GM12878 (cell line): ENCODE results near the gene KAZN. TPM values are rescaled to one million over a fixed set of nuclear protein-coding genes. Genes with fewer than 3 reads are reported as not detected.

Source experiments
- ATAC-seq: fragments of 200-7000 bp; cut with Tn5 transposase; 3 replicates; pipeline ENCODE4 v1.9.1; 2020; ENCODE audit warnings: mild to moderate bottlenecking, moderate library complexity
- BruUV-seq: library from RNA; stranded (reverse); fragments of 400-500 nt; replicated peaks from 2 replicates; lab custom pipeline; 2021; lab: Mats Ljungman, UMichigan
- CTCF ChIA-PET: fragments of 300-600 bp; sonication (Branson Sonifier 250); formaldehyde crosslinking; extraction: SDS; loops from one replicate; lab custom pipeline; 2021; ENCODE audit warnings: inconsistent platforms; lab: Yijun Ruan, JAX
- POLR2A ChIA-PET: fragments of 350-600 bp; formaldehyde crosslinking; extraction: SDS; loops from one replicate; lab custom pipeline; 2021; ENCODE audit warnings: inconsistent platforms; lab: Charles Lee
- RAD21 ChIA-PET: fragments of 300-600 bp; sonication (Branson Sonifier 250); formaldehyde crosslinking; loops from one replicate; lab custom pipeline; 2023; ENCODE audit warnings: antibody characterized with exemption; ENCODE audit not compliant: unreplicated experiment; lab: Charles Lee
- SMC1A ChIA-PET: fragments of 300-600 bp; sonication (Branson Sonifier 250); formaldehyde crosslinking; loops from one replicate; lab custom pipeline; 2023; ENCODE audit not compliant: unreplicated experiment, uncharacterized antibody; lab: Charles Lee
- DNase-seq: peaks from one replicate; pipeline ENCODE4 v3.0.0-alpha.2; 2011; ENCODE audit warnings: low read depth, low spot score
- FAIRE-seq: peaks from 3 replicates; lab custom pipeline; 2011; peaks lifted over from hg19 to GRCh38; lab: Jason Lieb, UNC
- H2AFZ ChIP-seq: 2 replicates; pipeline ENCODE4 v1.6.0; 2011; ENCODE audit warnings: low read depth, low read length, control low read depth; ENCODE audit not compliant: control insufficient read depth
- H3K27ac ChIP-seq: 2 replicates; pipeline ENCODE4 v1.5.1; 2011; ENCODE audit warnings: control low read depth; ENCODE audit not compliant: control insufficient read depth, insufficient read depth
- H3K27me3 ChIP-seq, 2 experiments: replicated peaks in 1 of 2; 2 replicates each; pipeline versions ENCODE4 v1.6.0 to v1.6.1; 2011; ENCODE audit warnings: low read length in 1 of 2; ENCODE audit not compliant: control insufficient read depth in 2 of 2, insufficient read depth in 2 of 2
- H3K36me3 ChIP-seq, 2 experiments: 2 replicates each; pipeline ENCODE4 v1.5.1; 2011; ENCODE audit warnings: low read length in 1 of 2; ENCODE audit not compliant: control insufficient read depth in 2 of 2, insufficient read depth in 2 of 2
- H3K4me1 ChIP-seq: 2 replicates; pipeline ENCODE4 v1.6.1; 2011; ENCODE audit warnings: mild to moderate bottlenecking, low read length, moderate library complexity, mixed read lengths; ENCODE audit not compliant: control insufficient read depth, insufficient read depth
- H3K4me2 ChIP-seq: 2 replicates; pipeline ENCODE4 v1.6.0; 2011; ENCODE audit warnings: control low read depth; ENCODE audit not compliant: control insufficient read depth, insufficient read depth
- H3K4me3 ChIP-seq: fragments of 200-600 bp; sonication (generic); 2 replicates; pipeline ENCODE4 v1.5.1; 2016
- H3K79me2 ChIP-seq: 2 replicates; pipeline ENCODE4 v1.6.0; 2011; ENCODE audit warnings: low read length; ENCODE audit not compliant: control insufficient read depth, insufficient read depth
- H3K9ac ChIP-seq: 2 replicates; pipeline ENCODE4 v1.8.0; 2011; ENCODE audit warnings: low read length, control low read depth, mixed read lengths; ENCODE audit not compliant: control insufficient read depth, insufficient read depth
- H3K9me3 ChIP-seq: replicated peaks from 3 replicates; pipeline ENCODE4 v1.5.1; 2011; ENCODE audit warnings: mild to moderate bottlenecking, low read length; ENCODE audit not compliant: control insufficient read depth, insufficient read depth
- H4K20me1 ChIP-seq: 2 replicates; pipeline ENCODE4 v1.6.0; 2011; ENCODE audit not compliant: control insufficient read depth, insufficient read depth
- CEBPZ ChIP-seq: fragments of 150-350 bp; IDR thresholded peaks from 2 replicates; pipeline ENCODE4 v1.6.1; 2016; ENCODE audit warnings: low read depth, low read length
- CHD4 ChIP-seq: fragments of 200-600 bp; sonication (generic); IDR thresholded peaks from 2 replicates; pipeline ENCODE4 v1.6.1; 2016; ENCODE audit warnings: mild to moderate bottlenecking
- HCFC1 ChIP-seq: fragments of 150-350 bp; IDR thresholded peaks from 2 replicates; pipeline ENCODE4 v1.6.1; 2014; ENCODE audit warnings: low read length
- MTA2 ChIP-seq: fragments of 450-650 bp; IDR thresholded peaks from 2 replicates; pipeline ENCODE4 v1.6.1; 2016; ENCODE audit warnings: low read depth, mild to moderate bottlenecking, moderate library complexity
- MYB ChIP-seq: fragments of 150-350 bp; IDR thresholded peaks from 2 replicates; pipeline ENCODE4 v1.6.1; 2014; ENCODE audit warnings: mild to moderate bottlenecking, low read depth, low read length, borderline replicate concordance
- NFXL1 ChIP-seq: fragments of 450-650 bp; IDR thresholded peaks from 2 replicates; pipeline ENCODE4 v1.6.1; 2017; ENCODE audit warnings: antibody characterized with exemption, mild to moderate bottlenecking, borderline replicate concordance
- PBX3 ChIP-seq: IDR thresholded peaks from 2 replicates; pipeline ENCODE4 v1.6.1; 2011; ENCODE audit warnings: mild to moderate bottlenecking, low read depth, low read length, moderate library complexity; ENCODE audit not compliant: insufficient replicate concordance
- RCOR1 ChIP-seq: conservative IDR thresholded peaks from 2 replicates; pipeline ENCODE4 v1.6.1; 2012; ENCODE audit warnings: low read depth, low read length, improper control_type of control experiment
- RUNX3 ChIP-seq: IDR thresholded peaks from 2 replicates; pipeline ENCODE4 v1.6.1; 2012; ENCODE audit warnings: low read length, inconsistent platforms
- SIN3A ChIP-seq: IDR thresholded peaks from 2 replicates; pipeline ENCODE4 v1.6.1; 2012; ENCODE audit warnings: low read depth, low read length, improper control_type of control experiment
- WGBS: methylation state at CpG from one replicate; pipeline ENCODE4 v1.1.6; 2016; ENCODE audit warnings: low lambda C conversion rate; ENCODE audit not compliant: insufficient replicate concordance, insufficient coverage; ENCODE audit errors: missing lambda C conversion rate; 5-methylcytosine and 5-hydroxymethylcytosine counted together
- in situ Hi-C: fragments of 300-500 bp; cut with MboI; formaldehyde crosslinking; loops from 9 replicates; pipeline ENCODE4 v1.14.3; 2018; ENCODE audit warnings: mixed read lengths
- intact Hi-C: fragments of 100-400 bp; cut with micrococcal nuclease; formaldehyde crosslinking; loops from one replicate; pipeline ENCODE4 v1.14.2; 2022; ENCODE audit not compliant: unreplicated experiment
- polyA plus RNA-seq, 11 experiments: library from polyadenylated mRNA; depleted of rRNA in 4 of 11; unstranded in 6 of 11; stranded (reverse) in 5 of 11; fragments of >200 nt; fragmentation: Nextera tagmentation in 4 of 11; fragmentation: Illumina TruSeq in 1 of 11; extraction: Ambion mirVana in 4 of 11; extraction: Trizol in 1 of 11; gene quantifications; 1 replicate in 1 of 11; 2 replicates in 10 of 11; pipeline versions ENCODE4 v1.2.1 to v1.2.3, GENCODE V29; 2011 to 2016; ENCODE audit warnings: inconsistent platforms in 2 of 11, missing spikeins in 2 of 11, low read depth in 1 of 11
- total RNA-seq, 4 experiments: library from RNA; depleted of rRNA in 3 of 4; stranded (reverse); fragments of >200 nt in 3 of 4; fragmentation: Illumina TruSeq in 1 of 4; extraction: Trizol in 1 of 4; gene quantifications; 2 replicates each; pipeline versions ENCODE4 v1.2.1 to v1.2.3, GENCODE V29; 2013 to 2021
- TF ChIP-seq, protein P1 (sequence below): IDR thresholded peaks from 2 replicates; pipeline ENCODE4 v1.6.1; 2011; ENCODE audit warnings: borderline replicate concordance, low read depth, mild to moderate bottlenecking, moderate library complexity, low read length; ENCODE audit not compliant: insufficient read depth, poor library complexity, severe bottlenecking
- TF ChIP-seq, protein P2 (sequence below): IDR thresholded peaks from 2 replicates; pipeline ENCODE4 v1.6.1; 2012; ENCODE audit warnings: low read depth, low read length, improper control_type of control experiment

KAZN gene
- total and polyA plus RNA-seq, 10 of the 15 experiments (the other 5 are each of a cell fraction or from before 2014, with no cell fraction given) = 0.72 to 4.0 (median 1.2) TPM

DNA sequence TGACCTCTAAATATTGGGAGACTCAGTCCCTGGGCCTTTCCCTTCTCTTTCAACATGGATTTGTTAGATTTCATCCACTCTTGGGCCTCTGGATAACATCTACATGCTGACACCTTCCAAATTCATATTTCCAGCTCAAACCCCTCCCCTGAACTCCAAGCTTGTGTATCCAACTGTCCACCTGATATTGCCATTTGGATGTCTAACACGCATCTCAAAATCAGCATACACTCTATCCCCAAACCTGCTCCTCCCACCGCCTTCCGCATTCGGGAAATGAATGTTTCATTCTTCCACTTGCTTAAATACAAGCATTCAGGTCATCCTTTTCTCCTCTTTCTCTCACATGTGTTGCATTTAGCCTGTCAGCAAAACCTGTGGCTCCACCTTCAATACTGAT is 17.5 kb upstream of the KAZN start (continued):
- TF ChIP-seq, protein P1, sequence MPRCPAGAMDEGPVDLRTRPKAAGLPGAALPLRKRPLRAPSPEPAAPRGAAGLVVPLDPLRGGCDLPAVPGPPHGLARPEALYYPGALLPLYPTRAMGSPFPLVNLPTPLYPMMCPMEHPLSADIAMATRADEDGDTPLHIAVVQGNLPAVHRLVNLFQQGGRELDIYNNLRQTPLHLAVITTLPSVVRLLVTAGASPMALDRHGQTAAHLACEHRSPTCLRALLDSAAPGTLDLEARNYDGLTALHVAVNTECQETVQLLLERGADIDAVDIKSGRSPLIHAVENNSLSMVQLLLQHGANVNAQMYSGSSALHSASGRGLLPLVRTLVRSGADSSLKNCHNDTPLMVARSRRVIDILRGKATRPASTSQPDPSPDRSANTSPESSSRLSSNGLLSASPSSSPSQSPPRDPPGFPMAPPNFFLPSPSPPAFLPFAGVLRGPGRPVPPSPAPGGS = no peak

- RAD21 ChIA-PET = no interaction called here
- CTCF ChIA-PET = interaction anchor here (1.8 kb wide), 1 partner anchor 25 kb away, joined by 6 read pairs; no protein-coding TSS in a partner anchor
- Histone ChIP-seq H3K4me3 (no peak overlapping the region), H3K9me3 (no peaks in the 10 kb centered on the region; the same call in 2 of the 3 replicates), H4K20me1 (no peaks in the 10 kb centered on the region), H3K27me3 (no peaks in the 10 kb centered on the region), H3K36me3 (no peaks in the 10 kb centered on the region), H3K9ac (no peak overlapping the region), H2AFZ (no peak overlapping the region), H3K4me2 (no peak overlapping the region), H3K4me1 (no peaks in the 10 kb centered on the region), H3K79me2 (no peaks in the 10 kb centered on the region), H3K27ac (no peak overlapping the region)
- POLR2A ChIA-PET = no interaction called here
- no peak for FAIRE-seq
- no TSS peak for BruUV-seq
- WGBS = 16% methylated on average over 5 of the region's 5 CpGs
- ATAC-seq = no peak
- in situ Hi-C loops = no loop called here
- SMC1A ChIA-PET = no interaction called here
- intact Hi-C loops = no loop called here
- DNase-seq = no peak
- TF ChIP-seq PBX3 (no peak), CHD4 (no peak), RCOR1 (no peak), MYB (no peak), HCFC1 (no peak), RUNX3 (no peak), MTA2 (no peak), CEBPZ (no peak), SIN3A (no peak), NFXL1 (no peak)
- TF ChIP-seq, protein P2, sequence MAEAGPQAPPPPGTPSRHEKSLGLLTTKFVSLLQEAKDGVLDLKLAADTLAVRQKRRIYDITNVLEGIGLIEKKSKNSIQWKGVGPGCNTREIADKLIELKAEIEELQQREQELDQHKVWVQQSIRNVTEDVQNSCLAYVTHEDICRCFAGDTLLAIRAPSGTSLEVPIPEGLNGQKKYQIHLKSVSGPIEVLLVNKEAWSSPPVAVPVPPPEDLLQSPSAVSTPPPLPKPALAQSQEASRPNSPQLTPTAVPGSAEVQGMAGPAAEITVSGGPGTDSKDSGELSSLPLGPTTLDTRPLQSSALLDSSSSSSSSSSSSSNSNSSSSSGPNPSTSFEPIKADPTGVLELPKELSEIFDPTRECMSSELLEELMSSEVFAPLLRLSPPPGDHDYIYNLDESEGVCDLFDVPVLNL = no peak
These were observed 14.7 kb upstream of the KAZN start for GRCh38 chr1:14583788-14584187.
